SK-N-SH (cell line): Measurements from ENCODE around the gene GRAMD2B. TPM values are rescaled to one million over a fixed set of nuclear protein-coding genes. Genes with fewer than 3 reads are reported as not detected.

ENCODE experiments used
- CTCF ChIA-PET: fragments of 300-600, 350-600 bp; formaldehyde crosslinking; extraction: SDS; loops from one replicate; lab custom pipeline; 2021; lab: Yijun Ruan, JAX
- POLR2A ChIA-PET: fragments of 350-600 bp; sonication (Branson Sonifier 250); formaldehyde crosslinking; extraction: SDS; loops from one replicate; lab custom pipeline; 2020; ENCODE audit warnings: antibody characterized with exemption, inconsistent platforms; lab: Yijun Ruan, JAX
- DNase-seq: peaks from one replicate; pipeline ENCODE4 v3.0.0; 2012
- H2AFZ ChIP-seq: fragments of 200-600 bp; sonication (generic); 2 replicates; pipeline ENCODE4 v1.8.1; 2016; ENCODE audit warnings: antibody characterized with exemption, mild to moderate bottlenecking, low read depth
- H3F3A ChIP-seq: fragments of 200-600 bp; sonication (generic); replicated peaks from 2 replicates; pipeline ENCODE3; 2016; ENCODE audit warnings: antibody characterized with exemption, mild to moderate bottlenecking; ENCODE audit not compliant: insufficient read depth
- H3K27ac ChIP-seq, 2 experiments: fragments of 200-500 bp in 1 of 2; fragments of 200-600 bp in 1 of 2; sonication (Bioruptor generic) in 1 of 2; sonication (generic), shearing (Covaris generic) in 1 of 2; 2 replicates each; pipeline versions ENCODE4 v1.5.1 to v1.6.1; 2014 to 2016; ENCODE audit warnings: low read depth in 2 of 2, inconsistent platforms in 1 of 2, low read length in 1 of 2, mild to moderate bottlenecking in 1 of 2, mixed read lengths in 1 of 2
- H3K27me3 ChIP-seq: fragments of 200-600 bp; sonication (generic), shearing (Covaris generic); 2 replicates; pipeline ENCODE4 v1.6.1; 2016; ENCODE audit warnings: mixed run types; ENCODE audit not compliant: insufficient read depth
- H3K36me3 ChIP-seq, 2 experiments: fragments of 200-500 bp in 1 of 2; fragments of 200-600 bp in 1 of 2; sonication (Bioruptor generic) in 1 of 2; sonication (generic) in 1 of 2; replicated peaks in 1 of 2; 2 replicates each; pipeline versions ENCODE3 to v1.5.1; 2014 to 2016; ENCODE audit warnings: low read length in 1 of 2, mild to moderate bottlenecking in 1 of 2; ENCODE audit not compliant: insufficient read depth in 2 of 2, control insufficient read depth in 1 of 2
- H3K4me1 ChIP-seq, 2 experiments: fragments of 200-500 bp in 1 of 2; fragments of 200-600 bp in 1 of 2; sonication (Bioruptor generic) in 1 of 2; sonication (generic), shearing (Covaris generic) in 1 of 2; 2 replicates each; pipeline versions ENCODE4 v1.5.1 to v1.6.1; 2014 to 2016; ENCODE audit warnings: low read depth in 1 of 2, low read length in 1 of 2, mixed run types in 1 of 2; ENCODE audit not compliant: insufficient read depth in 2 of 2, control insufficient read depth in 1 of 2
- H3K4me2 ChIP-seq: fragments of 200-600 bp; sonication (generic), shearing (Covaris generic); 2 replicates; pipeline ENCODE4 v1.6.1; 2017; ENCODE audit warnings: mixed run types
- H3K4me3 ChIP-seq, 2 experiments: fragments of 200-500 bp in 1 of 2; fragments of 200-600 bp in 1 of 2; sonication (Bioruptor generic) in 1 of 2; sonication (generic), shearing (Covaris generic) in 1 of 2; 2 replicates each; pipeline versions ENCODE4 v1.5.1 to v1.8.1; 2014 to 2016; ENCODE audit warnings: low read depth in 2 of 2, inconsistent platforms in 1 of 2, low read length in 1 of 2, mild to moderate bottlenecking in 1 of 2, mixed read lengths in 1 of 2, moderate library complexity in 1 of 2
- H3K79me2 ChIP-seq: fragments of 200-600 bp; sonication (generic); 2 replicates; pipeline ENCODE4 v1.8.1; 2017; ENCODE audit warnings: mild to moderate bottlenecking; ENCODE audit not compliant: insufficient read depth
- H3K9ac ChIP-seq: fragments of 200-600 bp; sonication (generic); 2 replicates; pipeline ENCODE4 v1.6.1; 2017; ENCODE audit warnings: mixed run types
- H3K9me2 ChIP-seq: fragments of 200-600 bp; sonication (generic); 2 replicates; pipeline ENCODE4 v1.6.1; 2017; ENCODE audit warnings: mixed run types
- H3K9me3 ChIP-seq: fragments of 200-600 bp; sonication (generic); 2 replicates; pipeline ENCODE4 v1.6.1; 2017; ENCODE audit warnings: mixed run types, mild to moderate bottlenecking, moderate library complexity
- H4K20me1 ChIP-seq: fragments of 200-600 bp; sonication (generic); 2 replicates; pipeline ENCODE4 v1.6.1; 2017; ENCODE audit warnings: mild to moderate bottlenecking, mixed run types; ENCODE audit not compliant: insufficient read depth
- CHD2 ChIP-seq: fragments of 150-350 bp; IDR thresholded peaks from 2 replicates; pipeline ENCODE4 v1.6.1; 2018; ENCODE audit warnings: low read length; ENCODE audit not compliant: partially characterized antibody
- GABPA ChIP-seq: IDR thresholded peaks from 2 replicates; pipeline ENCODE4 v1.4.0; 2012; ENCODE audit warnings: low read depth, mild to moderate bottlenecking
- GATA2 ChIP-seq: sonication (generic); formaldehyde crosslinking; IDR thresholded peaks from 2 replicates; pipeline ENCODE4 v1.5.0; 2020; ENCODE audit warnings: mild to moderate bottlenecking, missing genetic modification reagents
- JUND ChIP-seq: IDR thresholded peaks from 2 replicates; pipeline ENCODE4 v1.4.0; 2012
- RXRA ChIP-seq: IDR thresholded peaks from 2 replicates; pipeline ENCODE4 v1.4.0; 2012; ENCODE audit warnings: low read depth, mild to moderate bottlenecking, borderline replicate concordance
- TAF1 ChIP-seq: IDR thresholded peaks from 2 replicates; pipeline ENCODE4 v1.6.1; 2012; ENCODE audit warnings: low read depth, mild to moderate bottlenecking, low read length, moderate library complexity, borderline replicate concordance
- polyA plus RNA-seq, 3 experiments: library from polyadenylated mRNA; depleted of rRNA; stranded (reverse); fragments of >200 nt; gene quantifications; 2 replicates each; pipeline ENCODE4 v1.2.3, GENCODE V29; 2012
- TF ChIP-seq, protein P1 (sequence below): fragments of 150-350 bp; IDR thresholded peaks from 2 replicates; pipeline ENCODE4 v1.6.1; 2016; ENCODE audit warnings: mild to moderate bottlenecking, low read depth, low read length
- TF ChIP-seq, protein P2 (sequence below): fragments of 200-600 bp; sonication (generic); IDR thresholded peaks from 2 replicates; pipeline ENCODE4 v1.6.1; 2017; ENCODE audit warnings: antibody characterized with exemption, mild to moderate bottlenecking, moderate library complexity
- TF ChIP-seq, protein P3 (sequence below): IDR thresholded peaks from 2 replicates; pipeline ENCODE4 v1.6.1; 2012; ENCODE audit warnings: mild to moderate bottlenecking, low read depth, low read length, moderate library complexity
- TF ChIP-seq, protein P4 (sequence below): IDR thresholded peaks from 2 replicates; pipeline ENCODE4 v1.4.0; 2012; ENCODE audit warnings: low read depth, borderline replicate concordance
- TF ChIP-seq, protein P5 (sequence below): IDR thresholded peaks from 2 replicates; pipeline ENCODE4 v1.4.0; 2012; ENCODE audit warnings: low read depth

Gene GRAMD2B
- polyA plus RNA-seq, 1 of the 3 experiments (the other 2 are of a cell fraction): 16.0 TPM

DNA sequence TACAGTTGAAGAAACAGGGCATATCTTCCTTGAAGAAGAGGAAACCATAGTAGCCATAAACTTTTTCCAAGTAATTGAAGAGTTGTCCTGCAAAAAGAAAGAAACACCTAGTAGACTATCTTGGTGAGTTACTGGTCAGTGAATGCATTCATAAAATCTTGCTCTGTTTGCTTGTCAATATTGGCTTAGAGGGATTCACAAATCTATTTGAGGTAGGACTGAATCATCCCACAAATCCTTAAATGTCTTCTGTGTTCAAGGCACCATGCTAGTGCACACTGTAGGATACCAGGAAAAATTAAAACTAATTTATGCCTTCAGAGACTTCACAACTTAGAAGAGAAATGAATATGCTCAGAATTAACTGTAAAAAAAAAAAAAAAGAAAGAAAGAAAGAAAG is 57.6 kb downstream of the GRAMD2B start:
- peaks cover 6% of the 10 kb centered on the region; the same call in 1 of the 2 replicates for H3K79me2 ChIP-seq
- H3K27me3 ChIP-seq: no peaks in the 10 kb centered on the region
- no peak for DNase-seq
- no peaks in the 10 kb centered on the region for H3F3A ChIP-seq
- no peaks in the 10 kb centered on the region for H3K9me3 ChIP-seq
- ChIA-PET CTCF (no interaction called here), POLR2A (no interaction called here)
- H3K4me3 ChIP-seq: no peak overlapping the region
- no peak overlapping the region for H2AFZ ChIP-seq
- H3K4me2 ChIP-seq: no peak overlapping the region
- H3K4me1 ChIP-seq: peaks cover 0 to 15% of the 10 kb centered on the region in 2 experiments; a peak in 1 of 4 replicates
- H3K36me3 ChIP-seq: peaks cover 7 to 25% of the 10 kb centered on the region in 2 experiments
- H3K9ac ChIP-seq: no peak overlapping the region
- H3K9me2 ChIP-seq: no peaks in the 10 kb centered on the region
- no peak overlapping the region for H3K27ac ChIP-seq
- no peaks in the 10 kb centered on the region for H4K20me1 ChIP-seq
- TF ChIP-seq TAF1: no peak
- TF ChIP-seq, protein P1, sequence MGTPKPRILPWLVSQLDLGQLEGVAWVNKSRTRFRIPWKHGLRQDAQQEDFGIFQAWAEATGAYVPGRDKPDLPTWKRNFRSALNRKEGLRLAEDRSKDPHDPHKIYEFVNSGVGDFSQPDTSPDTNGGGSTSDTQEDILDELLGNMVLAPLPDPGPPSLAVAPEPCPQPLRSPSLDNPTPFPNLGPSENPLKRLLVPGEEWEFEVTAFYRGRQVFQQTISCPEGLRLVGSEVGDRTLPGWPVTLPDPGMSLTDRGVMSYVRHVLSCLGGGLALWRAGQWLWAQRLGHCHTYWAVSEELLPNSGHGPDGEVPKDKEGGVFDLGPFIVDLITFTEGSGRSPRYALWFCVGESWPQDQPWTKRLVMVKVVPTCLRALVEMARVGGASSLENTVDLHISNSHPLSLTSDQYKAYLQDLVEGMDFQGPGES: no peak
- TF ChIP-seq, protein P2, sequence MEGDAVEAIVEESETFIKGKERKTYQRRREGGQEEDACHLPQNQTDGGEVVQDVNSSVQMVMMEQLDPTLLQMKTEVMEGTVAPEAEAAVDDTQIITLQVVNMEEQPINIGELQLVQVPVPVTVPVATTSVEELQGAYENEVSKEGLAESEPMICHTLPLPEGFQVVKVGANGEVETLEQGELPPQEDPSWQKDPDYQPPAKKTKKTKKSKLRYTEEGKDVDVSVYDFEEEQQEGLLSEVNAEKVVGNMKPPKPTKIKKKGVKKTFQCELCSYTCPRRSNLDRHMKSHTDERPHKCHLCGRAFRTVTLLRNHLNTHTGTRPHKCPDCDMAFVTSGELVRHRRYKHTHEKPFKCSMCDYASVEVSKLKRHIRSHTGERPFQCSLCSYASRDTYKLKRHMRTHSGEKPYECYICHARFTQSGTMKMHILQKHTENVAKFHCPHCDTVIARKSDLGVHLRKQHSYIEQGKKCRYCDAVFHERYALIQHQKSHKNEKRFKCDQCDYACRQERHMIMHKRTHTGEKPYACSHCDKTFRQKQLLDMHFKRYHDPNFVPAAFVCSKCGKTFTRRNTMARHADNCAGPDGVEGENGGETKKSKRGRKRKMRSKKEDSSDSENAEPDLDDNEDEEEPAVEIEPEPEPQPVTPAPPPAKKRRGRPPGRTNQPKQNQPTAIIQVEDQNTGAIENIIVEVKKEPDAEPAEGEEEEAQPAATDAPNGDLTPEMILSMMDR: no peak
- TF ChIP-seq, protein P3, sequence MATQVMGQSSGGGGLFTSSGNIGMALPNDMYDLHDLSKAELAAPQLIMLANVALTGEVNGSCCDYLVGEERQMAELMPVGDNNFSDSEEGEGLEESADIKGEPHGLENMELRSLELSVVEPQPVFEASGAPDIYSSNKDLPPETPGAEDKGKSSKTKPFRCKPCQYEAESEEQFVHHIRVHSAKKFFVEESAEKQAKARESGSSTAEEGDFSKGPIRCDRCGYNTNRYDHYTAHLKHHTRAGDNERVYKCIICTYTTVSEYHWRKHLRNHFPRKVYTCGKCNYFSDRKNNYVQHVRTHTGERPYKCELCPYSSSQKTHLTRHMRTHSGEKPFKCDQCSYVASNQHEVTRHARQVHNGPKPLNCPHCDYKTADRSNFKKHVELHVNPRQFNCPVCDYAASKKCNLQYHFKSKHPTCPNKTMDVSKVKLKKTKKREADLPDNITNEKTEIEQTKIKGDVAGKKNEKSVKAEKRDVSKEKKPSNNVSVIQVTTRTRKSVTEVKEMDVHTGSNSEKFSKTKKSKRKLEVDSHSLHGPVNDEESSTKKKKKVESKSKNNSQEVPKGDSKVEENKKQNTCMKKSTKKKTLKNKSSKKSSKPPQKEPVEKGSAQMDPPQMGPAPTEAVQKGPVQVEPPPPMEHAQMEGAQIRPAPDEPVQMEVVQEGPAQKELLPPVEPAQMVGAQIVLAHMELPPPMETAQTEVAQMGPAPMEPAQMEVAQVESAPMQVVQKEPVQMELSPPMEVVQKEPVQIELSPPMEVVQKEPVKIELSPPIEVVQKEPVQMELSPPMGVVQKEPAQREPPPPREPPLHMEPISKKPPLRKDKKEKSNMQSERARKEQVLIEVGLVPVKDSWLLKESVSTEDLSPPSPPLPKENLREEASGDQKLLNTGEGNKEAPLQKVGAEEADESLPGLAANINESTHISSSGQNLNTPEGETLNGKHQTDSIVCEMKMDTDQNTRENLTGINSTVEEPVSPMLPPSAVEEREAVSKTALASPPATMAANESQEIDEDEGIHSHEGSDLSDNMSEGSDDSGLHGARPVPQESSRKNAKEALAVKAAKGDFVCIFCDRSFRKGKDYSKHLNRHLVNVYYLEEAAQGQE: no peak
- TF ChIP-seq RXRA: no peak
- no peak for TF ChIP-seq GATA2 (CRISPR knock-in tag)
- no peak for TF ChIP-seq JUND
- TF ChIP-seq, protein P4, sequence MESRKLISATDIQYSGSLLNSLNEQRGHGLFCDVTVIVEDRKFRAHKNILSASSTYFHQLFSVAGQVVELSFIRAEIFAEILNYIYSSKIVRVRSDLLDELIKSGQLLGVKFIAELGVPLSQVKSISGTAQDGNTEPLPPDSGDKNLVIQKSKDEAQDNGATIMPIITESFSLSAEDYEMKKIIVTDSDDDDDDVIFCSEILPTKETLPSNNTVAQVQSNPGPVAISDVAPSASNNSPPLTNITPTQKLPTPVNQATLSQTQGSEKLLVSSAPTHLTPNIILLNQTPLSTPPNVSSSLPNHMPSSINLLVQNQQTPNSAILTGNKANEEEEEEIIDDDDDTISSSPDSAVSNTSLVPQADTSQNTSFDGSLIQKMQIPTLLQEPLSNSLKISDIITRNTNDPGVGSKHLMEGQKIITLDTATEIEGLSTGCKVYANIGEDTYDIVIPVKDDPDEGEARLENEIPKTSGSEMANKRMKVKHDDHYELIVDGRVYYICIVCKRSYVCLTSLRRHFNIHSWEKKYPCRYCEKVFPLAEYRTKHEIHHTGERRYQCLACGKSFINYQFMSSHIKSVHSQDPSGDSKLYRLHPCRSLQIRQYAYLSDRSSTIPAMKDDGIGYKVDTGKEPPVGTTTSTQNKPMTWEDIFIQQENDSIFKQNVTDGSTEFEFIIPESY: no peak
- TF ChIP-seq, protein P5, sequence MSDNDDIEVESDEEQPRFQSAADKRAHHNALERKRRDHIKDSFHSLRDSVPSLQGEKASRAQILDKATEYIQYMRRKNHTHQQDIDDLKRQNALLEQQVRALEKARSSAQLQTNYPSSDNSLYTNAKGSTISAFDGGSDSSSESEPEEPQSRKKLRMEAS: no peak
- TF ChIP-seq CHD2: no peak
- TF ChIP-seq GABPA: no peak
